KBM-7 (cell line): ENCODE data around the gene WDR35.

Experiments
- DNase-seq: peaks from one replicate; pipeline ENCODE4 v3.0.0-alpha.2; 2015
- in situ Hi-C: fragments of 300-500 bp; cut with MboI; formaldehyde crosslinking; loops from 2 replicates; pipeline ENCODE4 v1.14.3; 2020; ENCODE audit warnings: low sequenced_read_pairs, low pct_unique_long_range_greater_than_20kb, mixed read lengths

The WDR35 gene

GRCh38 chr2:20012282-20013125, 22.6 kb upstream of the WDR35 start, which contains the start of gene MATN3:
MATN3 (minus strand) TSS chr2:20012668; CDS start chr2:20012631, 37 bp downstream.
- in situ Hi-C loops: no loop called here

GRCh38 chr2:20012032-20012281, 22.1 kb upstream of the WDR35 start:
- in situ Hi-C loops: no loop called here
- no peak for DNase-seq

More at GRCh38 chr2:20012282-20013125, 22.6 kb upstream of the WDR35 start, which contains the start of gene MATN3:
- no peak for DNase-seq

GRCh38 chr2:20011276-20012031, 21.5 kb upstream of the WDR35 start:
- no peak for DNase-seq
- in situ Hi-C loops: no loop called here

GRCh38 chr2:20008703-20009102, 18.8 kb upstream of the WDR35 start:
- in situ Hi-C loops: no loop called here
- no peak for DNase-seq

GRCh38 chr2:20005891-20006470, 16.1 kb upstream of the WDR35 start:
- in situ Hi-C loops: no loop called here
- no peak for DNase-seq

GRCh38 chr2:20005067-20005627, 15.2 kb upstream of the WDR35 start:
- in situ Hi-C loops: no loop called here
- no peak for DNase-seq

- in situ Hi-C loops: no loop called here
- DNase-seq: no peak
These were observed 11.5 kb upstream of the WDR35 start for GRCh38 chr2:20001361-20001863.

GRCh38 chr2:19993731-19994130, 3.8 kb upstream of the WDR35 start:
- in situ Hi-C loops: no loop called here
- DNase-seq: no peak

GRCh38 chr2:19991895-19992294, 2.0 kb upstream of the WDR35 start:
- in situ Hi-C loops: no loop called here
- no peak for DNase-seq

GRCh38 chr2:19990416-19990728, 467 bp upstream of the WDR35 start:
- DNase-seq: no peak
- in situ Hi-C loops: no loop called here

GRCh38 chr2:19989342-19989666, 601 bp downstream of the WDR35 start:
- in situ Hi-C loops: no loop called here
- DNase-seq: no peak

GRCh38 chr2:19988600-19988999, 1.3 kb downstream of the WDR35 start:
- in situ Hi-C loops: no loop called here
- DNase-seq: no peak

GRCh38 chr2:19987936-19988335, 2.0 kb downstream of the WDR35 start:
- DNase-seq: no peak
- in situ Hi-C loops: no loop called here

- in situ Hi-C loops: no loop called here
- no peak for DNase-seq
These were observed 7.6 kb downstream of the WDR35 start for GRCh38 chr2:19982268-19982667.

GRCh38 chr2:19979932-19980331, 10.0 kb downstream of the WDR35 start:
- in situ Hi-C loops: no loop called here
- DNase-seq: no peak

- no peak for DNase-seq
- in situ Hi-C loops: no loop called here
These were observed 16.4 kb downstream of the WDR35 start for GRCh38 chr2:19973466-19973865.

- peak; percentile 70 for DNase-seq
- in situ Hi-C loops: no loop called here
These were observed 18.2 kb downstream of the WDR35 start for GRCh38 chr2:19971691-19972090.

- DNase-seq: no peak
- in situ Hi-C loops: no loop called here
These were observed 26.5 kb downstream of the WDR35 start for GRCh38 chr2:19963386-19963785.

GRCh38 chr2:19955544-19956422, 34.1 kb downstream of the WDR35 start:
- peak; percentile 58 for DNase-seq
- in situ Hi-C loops: no loop called here
